ENCODE data around the gene DIS3L2. TPM values are rescaled to one million over a fixed set of nuclear protein-coding genes. Genes with fewer than 3 reads are reported as not detected.

DIS3L2 gene
- total RNA-seq, 1 donor, result 24.9 TPM

DNA sequence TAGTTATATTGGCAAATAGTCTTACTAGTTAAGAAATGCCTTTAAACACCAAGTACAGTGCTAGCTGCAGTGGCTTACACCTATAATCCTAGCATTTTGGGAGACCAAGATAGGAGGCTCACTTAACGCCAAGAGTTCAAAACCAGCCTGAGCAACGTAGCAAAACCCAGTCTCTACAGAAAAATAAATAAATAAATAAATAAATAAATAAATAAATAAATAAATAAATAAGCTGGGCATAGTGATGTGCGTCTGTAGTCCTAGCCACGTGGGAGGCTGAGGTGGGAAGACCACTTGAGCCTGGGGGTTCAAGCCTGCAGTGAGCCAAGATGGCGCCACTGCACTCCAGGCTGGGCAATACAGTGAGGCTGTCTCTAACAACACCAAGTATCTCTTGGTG is 258.4 kb downstream of the DIS3L2 start:
- TF ChIP-seq, protein P1, sequence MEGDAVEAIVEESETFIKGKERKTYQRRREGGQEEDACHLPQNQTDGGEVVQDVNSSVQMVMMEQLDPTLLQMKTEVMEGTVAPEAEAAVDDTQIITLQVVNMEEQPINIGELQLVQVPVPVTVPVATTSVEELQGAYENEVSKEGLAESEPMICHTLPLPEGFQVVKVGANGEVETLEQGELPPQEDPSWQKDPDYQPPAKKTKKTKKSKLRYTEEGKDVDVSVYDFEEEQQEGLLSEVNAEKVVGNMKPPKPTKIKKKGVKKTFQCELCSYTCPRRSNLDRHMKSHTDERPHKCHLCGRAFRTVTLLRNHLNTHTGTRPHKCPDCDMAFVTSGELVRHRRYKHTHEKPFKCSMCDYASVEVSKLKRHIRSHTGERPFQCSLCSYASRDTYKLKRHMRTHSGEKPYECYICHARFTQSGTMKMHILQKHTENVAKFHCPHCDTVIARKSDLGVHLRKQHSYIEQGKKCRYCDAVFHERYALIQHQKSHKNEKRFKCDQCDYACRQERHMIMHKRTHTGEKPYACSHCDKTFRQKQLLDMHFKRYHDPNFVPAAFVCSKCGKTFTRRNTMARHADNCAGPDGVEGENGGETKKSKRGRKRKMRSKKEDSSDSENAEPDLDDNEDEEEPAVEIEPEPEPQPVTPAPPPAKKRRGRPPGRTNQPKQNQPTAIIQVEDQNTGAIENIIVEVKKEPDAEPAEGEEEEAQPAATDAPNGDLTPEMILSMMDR (IDR thresholded peaks at IDR 0.05; ENCODE audit: insufficient read depth, low read length), result no peak
- no peak overlapping the region for H3K4me3 ChIP-seq (ENCODE audit: low read depth, low read length)
- no peak for DNase-seq (ENCODE audit: low read depth)

DNA sequence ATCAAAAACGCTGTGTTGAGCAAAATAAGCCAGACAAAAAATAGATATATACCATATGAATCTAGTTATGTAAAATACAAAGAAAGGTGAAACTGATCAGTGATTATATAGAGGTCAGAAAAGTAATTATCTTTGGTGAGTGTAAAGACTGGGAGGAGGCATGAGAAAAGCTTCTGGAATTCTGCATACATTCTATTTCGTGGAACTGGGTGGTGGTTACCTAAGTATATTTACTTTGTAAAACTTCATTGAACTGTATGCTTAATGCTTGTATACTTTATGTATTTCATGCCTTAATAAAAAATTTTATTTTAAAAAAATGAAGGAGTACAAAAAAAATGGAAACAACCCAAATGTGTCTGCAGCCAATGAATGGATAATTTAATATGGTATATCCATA is 263.9 kb downstream of the DIS3L2 start:
- DNase-seq (ENCODE audit: low read depth), result no peak
- H3K4me3 ChIP-seq (ENCODE audit: low read depth, low read length), result no peak overlapping the region
- TF ChIP-seq, protein P1 (IDR thresholded peaks at IDR 0.05; ENCODE audit: insufficient read depth, low read length), result no peak

DNA sequence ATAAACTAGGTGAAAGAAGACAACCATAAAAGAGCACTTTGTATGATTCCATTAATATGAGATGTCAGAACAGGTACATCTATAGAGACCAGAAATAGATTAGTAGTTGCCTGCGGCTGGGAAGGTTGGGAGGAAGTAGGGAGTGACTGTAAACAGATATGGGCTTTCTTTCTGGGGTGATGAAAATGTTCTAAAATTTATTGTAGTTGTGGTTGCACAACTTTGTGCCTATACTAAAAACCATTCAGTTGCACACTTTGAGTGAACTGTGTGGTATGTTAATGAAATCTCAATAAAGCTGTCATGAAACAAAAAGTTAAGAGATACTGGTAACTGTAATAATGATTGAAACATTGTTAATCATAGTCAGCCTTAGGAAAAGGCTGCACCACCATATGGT is 264.4 kb downstream of the DIS3L2 start:
- no peak overlapping the region for H3K4me3 ChIP-seq (ENCODE audit: low read depth, low read length)

DNA sequence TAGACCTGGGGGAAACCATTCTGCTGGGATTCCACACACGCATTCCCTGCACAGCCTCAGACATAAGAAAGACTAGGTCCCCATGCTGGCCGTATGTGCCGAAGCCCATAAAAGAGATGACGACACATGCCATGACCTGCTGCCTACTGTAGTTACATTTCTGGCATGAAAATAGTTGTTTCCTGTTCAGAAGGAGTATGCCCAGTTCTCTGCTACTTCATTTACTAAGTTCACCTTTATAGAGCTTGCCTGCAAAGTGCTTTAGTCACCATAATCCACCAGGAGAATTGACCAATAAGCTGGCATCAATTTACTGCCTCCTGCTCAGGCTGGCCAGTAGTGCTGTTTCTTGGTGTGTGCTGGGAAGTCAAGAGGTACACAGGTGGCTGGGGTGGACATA is 266.8 kb downstream of the DIS3L2 start:
- TF ChIP-seq, protein P1 (IDR thresholded peaks at IDR 0.05; ENCODE audit: insufficient read depth, low read length), result no peak
- no peak for DNase-seq (ENCODE audit: low read depth)
- no peak overlapping the region for H3K4me3 ChIP-seq (ENCODE audit: low read depth, low read length)

More for the DNA sequence above, 264.4 kb downstream of the DIS3L2 start:
- DNase-seq (ENCODE audit: low read depth), result no peak
- TF ChIP-seq, protein P1 (IDR thresholded peaks at IDR 0.05; ENCODE audit: insufficient read depth, low read length), result no peak

DNA sequence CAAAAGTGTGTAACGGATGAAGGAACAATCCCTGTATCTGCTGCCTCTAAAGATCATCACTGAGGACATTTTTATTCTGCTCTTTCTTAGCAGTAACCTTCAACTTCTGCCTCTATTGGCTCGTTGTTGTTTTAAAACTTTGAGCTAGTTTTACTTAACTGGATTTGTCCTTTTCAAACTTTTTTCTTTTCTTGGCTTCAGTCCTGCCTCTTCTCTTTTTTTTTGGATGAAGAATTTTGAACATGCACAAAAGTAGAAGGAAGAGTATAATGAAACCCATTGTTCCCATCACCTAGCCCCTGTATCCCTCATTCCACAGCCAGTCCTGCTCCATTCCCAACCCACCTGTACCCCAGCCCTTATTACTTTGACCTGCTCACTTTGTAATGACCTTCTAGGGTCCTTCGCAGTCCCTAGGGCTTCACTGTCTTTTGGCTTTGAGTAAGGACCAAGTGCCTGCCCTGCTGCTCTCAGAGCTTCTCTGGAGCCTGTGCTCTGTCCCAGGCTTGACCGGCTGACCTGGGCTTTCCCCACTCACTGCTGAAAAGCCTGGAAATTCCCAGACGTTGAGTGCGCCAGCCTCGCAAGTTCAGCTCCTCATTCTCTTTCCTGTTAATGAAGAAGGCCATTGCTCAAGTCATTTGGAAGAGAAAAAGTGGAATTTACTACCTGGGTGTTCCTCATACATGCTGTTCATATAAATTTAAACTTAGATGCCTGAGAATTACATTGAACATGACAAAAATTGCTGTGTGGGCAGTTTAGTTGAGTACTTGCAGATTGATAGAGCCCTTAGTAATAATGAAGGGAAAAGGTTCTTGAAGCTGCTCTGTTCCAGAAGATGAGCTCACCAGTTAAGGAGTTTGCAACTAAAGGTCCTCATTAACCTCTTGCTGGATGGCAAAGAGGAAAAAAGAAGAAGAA is 267.7 kb downstream of the DIS3L2 start:
- TF ChIP-seq, protein P1 (IDR thresholded peaks at IDR 0.05; ENCODE audit: insufficient read depth, low read length), result no peak
- DNase-seq (ENCODE audit: low read depth), result peak; percentile 44
- no peak overlapping the region for H3K4me3 ChIP-seq (ENCODE audit: low read depth, low read length)

DNA sequence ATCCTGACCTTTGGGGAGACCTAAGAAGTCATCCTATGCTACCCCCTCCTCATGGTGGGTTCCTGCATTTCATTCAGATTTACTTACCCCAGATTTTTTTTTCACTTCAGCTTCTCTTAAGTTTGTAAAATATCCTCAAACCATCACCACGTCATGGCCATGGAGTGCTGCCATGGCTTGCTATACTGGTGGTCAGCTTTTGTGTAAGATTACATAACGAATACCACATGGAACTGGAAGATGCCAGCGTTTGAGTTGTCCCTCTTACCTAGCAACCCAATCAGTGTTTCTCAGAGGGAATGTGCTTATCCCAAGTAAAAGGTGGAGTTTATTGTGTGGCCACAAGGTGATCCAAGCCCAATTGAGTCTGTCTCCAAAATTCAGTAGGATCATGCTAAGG is 268.4 kb downstream of the DIS3L2 start:
- H3K4me3 ChIP-seq (ENCODE audit: low read depth, low read length), result no peak overlapping the region
- TF ChIP-seq, protein P1 (IDR thresholded peaks at IDR 0.05; ENCODE audit: insufficient read depth, low read length), result peak; percentile 20
- DNase-seq (ENCODE audit: low read depth), result peak; percentile 80

Data from fibroblast of the aortic adventitia (primary cell).